HepG2 (cell line): ENCODE data around the gene A3GALT2. TPM values are rescaled to one million over a fixed set of nuclear protein-coding genes. Genes with fewer than 3 reads are reported as not detected.
A peak's percentile ranks its signal among the peaks of the same experiment; 100 is the strongest.

Source experiments
- ATAC-seq: fragments of 200-7000 bp; cut with Tn5 transposase; 3 replicates; pipeline ENCODE4 v1.9.1; 2020; ENCODE audit warnings: mild to moderate bottlenecking, moderate library complexity
- BruUV-seq: library from RNA; stranded (reverse); fragments of 400-500 nt; replicated peaks from 2 replicates; lab custom pipeline; 2021; lab: Mats Ljungman, UMichigan
- CTCF ChIA-PET: fragments of 300-600 bp; formaldehyde crosslinking; extraction: SDS; loops from one replicate; lab custom pipeline; 2021; ENCODE audit warnings: low total read pairs, inconsistent platforms, low intra/inter-chr PET ratio; lab: Yijun Ruan, JAX
- POLR2A ChIA-PET: fragments of 350-600 bp; sonication (Branson Sonifier 250); formaldehyde crosslinking; loops from one replicate; lab custom pipeline; 2020; ENCODE audit warnings: antibody characterized with exemption, inconsistent platforms; lab: Yijun Ruan, JAX
- DNase-seq: peaks from one replicate; pipeline ENCODE4 v3.0.0-alpha.2; 2015; ENCODE audit warnings: low spot score
- FAIRE-seq: peaks from 3 replicates; lab custom pipeline; 2011; peaks lifted over from hg19 to GRCh38; lab: Jason Lieb, UNC
- H2AFZ ChIP-seq: one replicate; pipeline ENCODE4 v1.6.1; 2011; ENCODE audit warnings: low read length, inconsistent platforms
- H3K27ac ChIP-seq: fragments of 300-600 bp; 3 replicates; pipeline ENCODE4 v1.8.0; 2011; ENCODE audit warnings: mixed run types, mild to moderate bottlenecking, mixed read lengths, low read length, inconsistent platforms; ENCODE audit not compliant: insufficient read depth; ENCODE audit errors: extremely low read length
- H3K27me3 ChIP-seq, 2 experiments: fragments of 200-600 bp in 1 of 2; 2 replicates in 1 of 2; 3 replicates in 1 of 2; pipeline versions ENCODE4 v1.6.0 to v1.8.0; 2011; ENCODE audit warnings: low read length in 2 of 2, mild to moderate bottlenecking in 2 of 2, moderate library complexity in 2 of 2, inconsistent platforms in 1 of 2; ENCODE audit not compliant: insufficient read depth in 2 of 2, control insufficient read depth in 1 of 2
- H3K36me3 ChIP-seq, 2 experiments: fragments of 200-600 bp in 1 of 2; replicated peaks in 1 of 2; 2 replicates in 1 of 2; 3 replicates in 1 of 2; pipeline versions ENCODE4 v1.5.1 to v1.8.0; 2011; ENCODE audit warnings: low read length in 2 of 2, inconsistent platforms in 1 of 2; ENCODE audit not compliant: insufficient read depth in 2 of 2, control insufficient read depth in 1 of 2
- H3K4me1 ChIP-seq: 2 replicates; pipeline ENCODE4 v1.5.1; 2012; ENCODE audit warnings: low read length, inconsistent platforms; ENCODE audit not compliant: insufficient read depth
- H3K4me2 ChIP-seq: 2 replicates; pipeline ENCODE4 v1.6.0; 2011; ENCODE audit warnings: low read depth, low read length, inconsistent platforms
- H3K4me3 ChIP-seq, 3 experiments: fragments of 200-600 bp in 1 of 3; sonication (generic), shearing (Covaris generic) in 1 of 3; replicated peaks in 1 of 3; 2 replicates each; pipeline ENCODE4 v1.5.1; 2011 to 2016; ENCODE audit warnings: low read length in 3 of 3, inconsistent platforms in 2 of 3, low read depth in 2 of 3, mild to moderate bottlenecking in 2 of 3, control low read depth in 1 of 3, mixed read lengths in 1 of 3; ENCODE audit not compliant: insufficient read depth in 1 of 3
- H3K79me2 ChIP-seq: one replicate; pipeline ENCODE4 v1.6.1; 2011; ENCODE audit warnings: low read length, inconsistent platforms; ENCODE audit not compliant: insufficient read depth
- H3K9ac ChIP-seq: 2 replicates; pipeline ENCODE4 v1.6.0; 2011; ENCODE audit warnings: mild to moderate bottlenecking, low read depth, low read length, inconsistent platforms; ENCODE audit not compliant: insufficient read depth
- H3K9me3 ChIP-seq: 2 replicates; pipeline ENCODE4 v1.5.1; 2012; ENCODE audit warnings: mild to moderate bottlenecking, low read length
- H4K20me1 ChIP-seq: 2 replicates; pipeline ENCODE4 v1.6.0; 2011; ENCODE audit warnings: inconsistent platforms, mild to moderate bottlenecking, low read length, moderate library complexity; ENCODE audit not compliant: insufficient read depth
- AFF4 ChIP-seq: sonication (generic); formaldehyde crosslinking; IDR thresholded peaks from 2 replicates; pipeline ENCODE4 v1.4.0; 2020; ENCODE audit warnings: missing genetic modification reagents
- ELF4 ChIP-seq: sonication (generic); formaldehyde crosslinking; IDR thresholded peaks from 2 replicates; pipeline ENCODE4 v1.5.0; 2020; ENCODE audit warnings: missing genetic modification reagents, mild to moderate bottlenecking, moderate library complexity, borderline replicate concordance
- HNRNPL ChIP-seq: fragments of 200-400 bp; formaldehyde crosslinking; IDR thresholded peaks from 2 replicates; pipeline ENCODE4 v1.6.1; 2017; ENCODE audit warnings: mild to moderate bottlenecking, low read depth, low read length
- MTA1 ChIP-seq: sonication (generic); formaldehyde crosslinking; IDR thresholded peaks from 2 replicates; pipeline ENCODE4 v1.4.0; 2020; ENCODE audit warnings: missing genetic modification reagents, mild to moderate bottlenecking, borderline replicate concordance
- MTF1 ChIP-seq: sonication (generic); formaldehyde crosslinking; IDR thresholded peaks from 2 replicates; pipeline ENCODE4 v1.5.0; 2020; ENCODE audit warnings: missing genetic modification reagents
- RBM22 ChIP-seq: fragments of 200-400 bp; formaldehyde crosslinking; optimal IDR thresholded peaks from 2 replicates; pipeline ENCODE3; 2017; ENCODE audit warnings: mild to moderate bottlenecking, low read length, moderate library complexity
- SSRP1 ChIP-seq: IDR thresholded peaks from 2 replicates; pipeline ENCODE4 v1.6.1; 2016; ENCODE audit warnings: control low read depth
- ZFP62 ChIP-seq: sonication (generic); formaldehyde crosslinking; IDR thresholded peaks from 2 replicates; pipeline ENCODE4 v1.4.0; 2020; ENCODE audit warnings: missing genetic modification reagents
- ZFX ChIP-seq: sonication (generic); formaldehyde crosslinking; IDR thresholded peaks from 2 replicates; pipeline ENCODE4 v1.4.0; 2020; ENCODE audit warnings: mild to moderate bottlenecking, low read depth, missing genetic modification reagents, moderate library complexity
- WGBS: methylation state at CpG from one replicate; pipeline ENCODE4 v1.1.6; 2017; ENCODE audit warnings: low lambda C conversion rate; 5-methylcytosine and 5-hydroxymethylcytosine counted together
- in situ Hi-C: cut with HindIII; loops from 2 replicates; pipeline ENCODE4 v1.10.0; 2017; ENCODE audit warnings: low pct_unique_long_range_greater_than_20kb; ENCODE audit not compliant: extremely low pct_ligation_motif_present
- intact Hi-C: fragments of 100-400 bp; cut with micrococcal nuclease; formaldehyde crosslinking; loops from one replicate; pipeline ENCODE4 v1.10.0; 2022; ENCODE audit not compliant: unreplicated experiment
- polyA plus RNA-seq, 8 experiments: library from polyadenylated mRNA; depleted of rRNA in 3 of 8; stranded (reverse) in 7 of 8; unstranded in 1 of 8; fragments of >200 nt; fragmentation: Illumina TruSeq in 4 of 8; extraction: Trizol in 4 of 8; gene quantifications; 2 replicates each; pipeline versions ENCODE4 v1.2.1 to v1.2.3, GENCODE V29; 2011 to 2016; ENCODE audit warnings: low read depth in 4 of 8, missing spikeins in 1 of 8, mixed read lengths in 1 of 8; ENCODE audit not compliant: insufficient read depth in 1 of 8
- total RNA-seq, 5 experiments: library from RNA; depleted of rRNA; stranded (reverse); fragments of >200 nt; fragmentation: Illumina TruSeq; extraction: Trizol; gene quantifications; 2 replicates each; pipeline ENCODE4 v1.2.3, GENCODE V29; 2016; ENCODE audit warnings: low read depth in 1 of 5
- TF ChIP-seq, protein P1 (sequence below): sonication (generic); formaldehyde crosslinking; IDR thresholded peaks from 2 replicates; pipeline ENCODE4 v1.5.0; 2020; ENCODE audit warnings: missing genetic modification reagents

Gene A3GALT2
- total and polyA plus RNA-seq, 2 of the 13 experiments (the other 11 are each of a cell fraction or from before 2014, with no cell fraction given): not detected

DNA sequence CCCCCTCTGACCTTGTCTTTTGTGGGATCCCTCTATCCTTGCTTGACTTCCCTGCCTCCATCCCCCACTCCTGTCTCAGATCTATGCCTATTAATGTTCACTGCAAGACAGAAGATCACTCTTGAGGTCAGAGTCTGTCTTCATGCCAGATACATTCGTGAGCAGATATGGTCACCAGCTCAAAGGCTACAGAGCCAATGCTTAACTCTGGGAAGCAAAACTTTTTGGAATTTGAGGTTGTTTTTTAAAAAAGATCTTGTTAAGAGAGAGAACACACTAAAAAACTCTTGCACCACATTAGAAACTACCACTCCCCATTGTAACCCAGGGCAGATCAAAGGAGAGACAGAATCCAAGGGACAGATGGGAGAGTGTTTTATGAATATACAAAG, 17.1 kb upstream of the A3GALT2 start:
- Histone ChIP-seq H3K4me2 (peak overlapping the region; percentile 49; the same call in 1 of the 2 replicates), H3K9ac (no peak overlapping the region), H3K79me2 (peaks cover 87% of the 10 kb centered on the region), H3K9me3 (no peaks in the 10 kb centered on the region), H3K4me3 (no peak overlapping the region), H4K20me1 (peaks cover 83% of the 10 kb centered on the region), H3K36me3 (peaks cover 4 to 18% of the 10 kb centered on the region in 2 experiments), H2AFZ (no peak overlapping the region), H3K27ac (peak overlapping the region; percentile 49), H3K27me3 (no peaks in the 10 kb centered on the region), H3K4me1 (peaks cover 98% of the 10 kb centered on the region)
- 26% methylated on average over 1 of the region's 1 CpG for WGBS
- peak; percentile 3 for TF ChIP-seq RBM22
- no peak for TF ChIP-seq ELF4 (CRISPR knock-in tag)
- no peak for TF ChIP-seq ZFX (CRISPR knock-in tag)
- no peak for TF ChIP-seq ZFP62 (CRISPR knock-in tag)
- no peak for TF ChIP-seq MTA1
- intact Hi-C loops (no loop called here), in situ Hi-C loops (no loop called here)
- peak; percentile 52 for DNase-seq
- no peak for ATAC-seq
- no peak for FAIRE-seq
- CTCF ChIA-PET: no interaction called here
- BruUV-seq: no TSS peak
- POLR2A ChIA-PET: interaction anchor here (0.6 to 5.4 kb wide), 6 partner anchors 9 to 211 kb away, joined by 3 to 29 read pairs (median 4); partner anchors contain the start of gene A3GALT2

- Histone ChIP-seq H3K36me3 (peaks cover 8 to 24% of the 10 kb centered on the region in 2 experiments), H3K4me1 (peaks cover 98% of the 10 kb centered on the region), H3K4me3 (no peak overlapping the region), H2AFZ (no peak overlapping the region), H3K27me3 (no peaks in the 10 kb centered on the region), H3K27ac (no peak overlapping the region), H3K79me2 (peaks cover 89% of the 10 kb centered on the region), H3K9me3 (no peaks in the 10 kb centered on the region), H3K9ac (no peak overlapping the region), H3K4me2 (no peak overlapping the region), H4K20me1 (peaks cover 85% of the 10 kb centered on the region)
- POLR2A ChIA-PET: interaction anchor here (5.4 kb wide), 1 partner anchor 13 kb away, joined by 29 read pairs; no protein-coding TSS in a partner anchor
- ATAC-seq (no peak), FAIRE-seq (no peak), DNase-seq (no peak)
- 86% methylated on average over 6 of the region's 6 CpGs for WGBS
- TSS peak; percentile 7 for BruUV-seq
- intact Hi-C loops (no loop called here), in situ Hi-C loops (no loop called here)
- 0 out of 2 replicates have a peak, but pooled peaks have one; percentile 64 for TF ChIP-seq SSRP1 (CRISPR knock-in tag)
- no peak for TF ChIP-seq AFF4 (CRISPR knock-in tag)
- TF ChIP-seq, protein P1, sequence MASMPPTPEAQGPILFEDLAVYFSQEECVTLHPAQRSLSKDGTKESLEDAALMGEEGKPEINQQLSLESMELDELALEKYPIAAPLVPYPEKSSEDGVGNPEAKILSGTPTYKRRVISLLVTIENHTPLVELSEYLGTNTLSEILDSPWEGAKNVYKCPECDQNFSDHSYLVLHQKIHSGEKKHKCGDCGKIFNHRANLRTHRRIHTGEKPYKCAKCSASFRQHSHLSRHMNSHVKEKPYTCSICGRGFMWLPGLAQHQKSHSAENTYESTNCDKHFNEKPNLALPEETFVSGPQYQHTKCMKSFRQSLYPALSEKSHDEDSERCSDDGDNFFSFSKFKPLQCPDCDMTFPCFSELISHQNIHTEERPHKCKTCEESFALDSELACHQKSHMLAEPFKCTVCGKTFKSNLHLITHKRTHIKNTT (CRISPR knock-in tag): no peak
- no peak for TF ChIP-seq ZFP62 (CRISPR knock-in tag)
- no peak for TF ChIP-seq MTF1 (CRISPR knock-in tag)
- TF ChIP-seq HNRNPL: no peak
- CTCF ChIA-PET: no interaction called here
Measured at GRCh38 chr1:33337441-33337840, 16.5 kb upstream of the A3GALT2 start.
